Kidney (tissue), 14 donors: ENCODE data around the gene MREG. TPM values are rescaled to one million over a fixed set of nuclear protein-coding genes. Genes with fewer than 3 reads are reported as not detected.
"Not testable (repeated sequence)": the region's sequence is repeated elsewhere in the genome, so short reads cannot be mapped to it uniquely, and the experiment has no call there.

Experiments
- DNase-seq, 5 donors: peaks; one replicate each; pipeline ENCODE4 v3.0.0-alpha.2; 2013 to 2020
- FAIRE-seq: peaks from 2 replicates; lab custom pipeline; 2012; peaks lifted over from hg19 to GRCh38; lab: Jason Lieb, UNC
- H3K27ac ChIP-seq, 2 donors: one replicate each; pipeline ENCODE4 v1.7.0; 2013; ENCODE audit warnings: low read depth in 2 of 2, low read length in 2 of 2, inconsistent platforms in 1 of 2
- H3K27me3 ChIP-seq: one replicate; pipeline ENCODE4 v1.7.1; 2013; ENCODE audit warnings: low read length, inconsistent platforms; ENCODE audit not compliant: control insufficient read depth, insufficient read depth
- H3K36me3 ChIP-seq, 3 donors: one replicate each; pipeline versions ENCODE4 v1.7.0 to v1.7.1; 2013; ENCODE audit warnings: low read length in 3 of 3, control low read depth in 1 of 3, inconsistent platforms in 1 of 3; ENCODE audit not compliant: insufficient read depth in 3 of 3, control insufficient read depth in 2 of 3
- H3K4me1 ChIP-seq, 3 donors: one replicate each; pipeline versions ENCODE4 v1.7.0 to v1.7.1; 2013; ENCODE audit warnings: low read length in 3 of 3, inconsistent platforms in 1 of 3, low read depth in 1 of 3; ENCODE audit not compliant: control insufficient read depth in 2 of 3, insufficient read depth in 2 of 3
- H3K4me3 ChIP-seq, 3 donors: one replicate each; pipeline versions ENCODE4 v1.7.0 to v1.8.1; 2013; ENCODE audit warnings: low read length in 3 of 3, control low read depth in 1 of 3, inconsistent platforms in 1 of 3
- H3K9ac ChIP-seq, 3 donors: one replicate each; pipeline versions ENCODE4 v1.7.0 to v1.7.1; 2013; ENCODE audit warnings: low read length in 3 of 3, control low read depth in 1 of 3, inconsistent platforms in 1 of 3
- H3K9me3 ChIP-seq, 3 donors: one replicate each; pipeline versions ENCODE4 v1.7.0 to v1.7.1; 2013; ENCODE audit warnings: low read length in 3 of 3, control low read depth in 1 of 3, inconsistent platforms in 1 of 3; ENCODE audit not compliant: control insufficient read depth in 2 of 3, insufficient read depth in 1 of 3
- intact Hi-C: fragments of 100-400 bp; cut with DNase I; formaldehyde crosslinking; loops from one replicate; pipeline ENCODE4 v1.11.1; 2022
- polyA plus RNA-seq: library from polyadenylated mRNA; stranded (reverse); fragments of 350-450 nt; fragmentation: Illumina TruSeq; extraction: RNeasy Lipid Tissue Mini Kit (QIAGEN cat#74804); gene quantifications from one replicate; pipeline ENCODE4 v1.2.3, GENCODE V29; 2014; ENCODE audit warnings: low read depth, low replicate concordance; ENCODE audit not compliant: insufficient read depth
- total RNA-seq: library from RNA; stranded (reverse); fragmentation: NEBNext Ultra II Directional; extraction: Animal tissue kit (Norgen Biotek cat#: 25700); gene quantifications from one replicate; pipeline ENCODE4 v1.2.1, GENCODE V29; 2021
- TF ChIP-seq, protein P1 (sequence below): IDR thresholded peaks from 3 replicates; pipeline ENCODE4 v1.5.1; 2012; ENCODE audit warnings: mild to moderate bottlenecking, moderate library complexity, borderline replicate concordance; ENCODE audit not compliant: insufficient read depth; ENCODE audit errors: extremely low read depth
- donor health status: control.
- donor health status: control.
- donor health status: control.
- donor health status: control.
- donor health status: control.
- donor health status: DM: yes; HTN: yes; CAD: no.
- donor health status: Normal renal cell carcinoma (clear cell type).

The MREG gene
- total and polyA plus RNA-seq, 2 donors from 2014 or later, result 3.6 to 16.7 TPM

- DNase-seq, result no peak
- Histone ChIP-seq H3K4me3 (no peak overlapping the region), H3K36me3 (peaks cover 0 to 2% (median 0%) of the 10 kb centered on the region in 3 donors), H3K9ac (no peak overlapping the region), H3K4me1 (no peaks in the 10 kb centered on the region), H3K9me3 (no peaks in the 10 kb centered on the region), H3K27ac (no peak overlapping the region), H3K27me3 (no peaks in the 10 kb centered on the region)
- TF ChIP-seq, protein P1, sequence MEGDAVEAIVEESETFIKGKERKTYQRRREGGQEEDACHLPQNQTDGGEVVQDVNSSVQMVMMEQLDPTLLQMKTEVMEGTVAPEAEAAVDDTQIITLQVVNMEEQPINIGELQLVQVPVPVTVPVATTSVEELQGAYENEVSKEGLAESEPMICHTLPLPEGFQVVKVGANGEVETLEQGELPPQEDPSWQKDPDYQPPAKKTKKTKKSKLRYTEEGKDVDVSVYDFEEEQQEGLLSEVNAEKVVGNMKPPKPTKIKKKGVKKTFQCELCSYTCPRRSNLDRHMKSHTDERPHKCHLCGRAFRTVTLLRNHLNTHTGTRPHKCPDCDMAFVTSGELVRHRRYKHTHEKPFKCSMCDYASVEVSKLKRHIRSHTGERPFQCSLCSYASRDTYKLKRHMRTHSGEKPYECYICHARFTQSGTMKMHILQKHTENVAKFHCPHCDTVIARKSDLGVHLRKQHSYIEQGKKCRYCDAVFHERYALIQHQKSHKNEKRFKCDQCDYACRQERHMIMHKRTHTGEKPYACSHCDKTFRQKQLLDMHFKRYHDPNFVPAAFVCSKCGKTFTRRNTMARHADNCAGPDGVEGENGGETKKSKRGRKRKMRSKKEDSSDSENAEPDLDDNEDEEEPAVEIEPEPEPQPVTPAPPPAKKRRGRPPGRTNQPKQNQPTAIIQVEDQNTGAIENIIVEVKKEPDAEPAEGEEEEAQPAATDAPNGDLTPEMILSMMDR, result no peak
- intact Hi-C loops, result no loop called here
- no peak for FAIRE-seq
Observed at GRCh38 chr2:215961981-215962380, 51.4 kb downstream of the MREG start.

DNA sequence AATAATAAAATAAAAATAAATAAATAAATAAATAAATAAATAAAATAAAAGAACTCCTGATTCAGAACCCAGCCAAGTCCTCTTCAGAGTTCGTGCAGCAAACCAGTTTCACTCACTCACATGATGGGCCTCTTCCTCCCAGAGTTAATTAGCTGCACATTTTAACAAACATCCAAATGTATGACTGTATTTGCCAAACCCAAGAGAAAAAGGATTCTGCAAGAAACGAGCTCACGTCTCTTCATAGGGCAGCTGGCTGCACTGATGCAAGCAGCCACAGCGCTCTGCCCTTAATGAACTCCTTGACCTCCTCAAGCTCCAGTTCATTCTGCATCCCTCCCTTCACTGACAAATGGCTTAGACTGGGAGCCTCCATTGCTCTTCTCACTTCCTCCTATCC is 55.1 kb downstream of the MREG start:
- H3K27ac ChIP-seq, result no peak overlapping the region
- H3K4me3 ChIP-seq, result no peak overlapping the region
- intact Hi-C loops, result no loop called here
- FAIRE-seq (no peak), DNase-seq (no peak)
- no peak overlapping the region for H3K9ac ChIP-seq
- TF ChIP-seq, protein P1, result no peak
- H3K4me1 ChIP-seq, result no peaks in the 10 kb centered on the region
- no peaks in the 10 kb centered on the region for H3K9me3 ChIP-seq
- H3K27me3 ChIP-seq, result no peaks in the 10 kb centered on the region
- H3K36me3 ChIP-seq, result peaks cover 0 to 2% (median 0%) of the 10 kb centered on the region in 3 donors

DNA sequence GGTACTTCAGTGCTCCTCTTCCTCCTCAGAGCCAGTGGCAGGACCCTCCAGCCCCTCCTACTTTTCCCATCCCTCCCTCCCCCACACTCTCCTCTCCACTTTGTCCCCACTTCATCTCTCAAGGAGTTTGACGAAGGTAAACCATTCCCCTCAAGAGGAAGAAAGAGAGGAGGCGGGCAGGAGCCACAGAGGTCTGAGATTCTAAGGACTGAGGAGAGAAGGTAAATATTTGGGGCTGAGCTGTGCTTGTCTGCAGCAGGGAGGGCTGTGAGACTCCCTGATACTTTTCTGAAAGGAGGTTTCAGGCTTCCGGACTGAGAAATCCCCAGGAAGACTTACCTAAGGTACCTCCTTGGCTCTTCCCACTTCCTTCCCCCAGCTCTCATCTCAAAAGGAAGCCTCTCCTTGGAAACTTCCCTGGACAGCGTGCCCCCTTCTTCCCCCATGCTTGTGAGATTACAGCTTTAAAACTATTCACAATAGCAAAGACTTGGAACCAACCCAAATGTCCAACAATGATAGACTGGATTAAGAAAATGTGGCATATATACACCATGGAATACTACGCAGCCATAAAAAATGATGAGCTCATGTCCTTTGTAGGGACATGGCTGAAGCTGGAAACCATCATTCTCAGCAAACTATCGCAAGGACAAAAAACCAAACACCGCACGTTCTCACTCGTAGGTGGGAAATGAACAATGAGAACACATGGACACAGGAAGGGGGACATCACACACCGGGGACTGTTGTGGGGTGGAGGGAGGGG is 55.8 kb downstream of the MREG start:
- H3K27me3 ChIP-seq, H3K4me3 ChIP-seq, H3K9me3 ChIP-seq, H3K9ac ChIP-seq, H3K36me3 ChIP-seq, H3K4me1 ChIP-seq, FAIRE-seq, intact Hi-C loops, DNase-seq, H3K27ac ChIP-seq: not testable (repeated sequence)

DNA sequence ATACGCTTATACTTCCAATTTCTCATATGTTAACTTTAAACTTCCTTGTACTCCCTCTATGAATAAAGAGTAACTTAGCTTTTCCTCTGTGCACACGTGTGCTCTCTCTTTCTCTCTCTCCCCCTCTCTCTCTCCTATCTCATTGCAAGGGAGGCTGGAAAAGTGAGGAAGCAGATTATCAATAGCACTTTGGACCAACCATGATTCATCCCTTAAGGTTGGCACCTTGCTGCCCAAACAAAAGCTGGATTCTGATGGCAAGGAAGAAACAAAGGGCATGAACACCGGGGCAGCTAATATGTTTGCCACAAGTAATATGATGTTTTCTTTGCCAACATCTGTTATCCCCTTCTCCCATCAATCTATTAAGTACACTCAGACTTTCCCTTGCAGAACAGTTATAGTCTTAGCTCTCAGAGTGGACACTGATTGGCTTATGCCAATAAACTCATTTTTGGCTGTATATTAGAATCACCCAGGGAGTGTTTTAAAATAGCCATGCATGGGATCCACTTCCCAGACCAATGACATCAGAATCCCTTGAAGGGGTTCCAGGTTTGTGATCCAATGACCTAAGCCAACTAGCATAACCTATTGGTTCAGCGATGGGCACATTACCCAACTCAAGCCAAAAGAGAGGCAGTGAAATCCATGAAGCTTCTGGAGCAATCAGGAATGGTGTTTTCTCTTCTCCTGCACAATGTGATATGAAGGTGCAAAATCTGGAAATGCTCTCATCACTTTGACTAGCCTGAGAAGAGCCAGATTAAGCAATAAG is 60.3 kb downstream of the MREG start:
- Histone ChIP-seq H3K36me3 (no peaks in the 10 kb centered on the region), H3K9ac (no peak overlapping the region), H3K27ac (no peak overlapping the region), H3K4me3 (no peak overlapping the region), H3K9me3 (no peaks in the 10 kb centered on the region), H3K4me1 (no peaks in the 10 kb centered on the region), H3K27me3 (no peaks in the 10 kb centered on the region)
- TF ChIP-seq, protein P1, result no peak
- intact Hi-C loops, result no loop called here
- DNase-seq, result no peak
- FAIRE-seq, result no peak
